ENCODE measurements around the gene KNDC1.
"Not testable (repeated sequence)": the region's sequence is repeated elsewhere in the genome, so short reads cannot be mapped to it uniquely, and the experiment has no call there.

Gene KNDC1

GRCh38 chr10:133231244-133231945 is 71.4 kb downstream of the KNDC1 start:
- ChIA-PET CTCF (no interaction called here), POLR2A (ENCODE audit: low non-redundant PET) (no interaction called here)
- no peak for TF ChIP-seq CTCF (conservative IDR thresholded peaks at IDR 0.05; ENCODE audit: low read depth)
- no peak overlapping the region for H3K27ac ChIP-seq
- DNase-seq (ENCODE audit: low spot score): no peak

DNA sequence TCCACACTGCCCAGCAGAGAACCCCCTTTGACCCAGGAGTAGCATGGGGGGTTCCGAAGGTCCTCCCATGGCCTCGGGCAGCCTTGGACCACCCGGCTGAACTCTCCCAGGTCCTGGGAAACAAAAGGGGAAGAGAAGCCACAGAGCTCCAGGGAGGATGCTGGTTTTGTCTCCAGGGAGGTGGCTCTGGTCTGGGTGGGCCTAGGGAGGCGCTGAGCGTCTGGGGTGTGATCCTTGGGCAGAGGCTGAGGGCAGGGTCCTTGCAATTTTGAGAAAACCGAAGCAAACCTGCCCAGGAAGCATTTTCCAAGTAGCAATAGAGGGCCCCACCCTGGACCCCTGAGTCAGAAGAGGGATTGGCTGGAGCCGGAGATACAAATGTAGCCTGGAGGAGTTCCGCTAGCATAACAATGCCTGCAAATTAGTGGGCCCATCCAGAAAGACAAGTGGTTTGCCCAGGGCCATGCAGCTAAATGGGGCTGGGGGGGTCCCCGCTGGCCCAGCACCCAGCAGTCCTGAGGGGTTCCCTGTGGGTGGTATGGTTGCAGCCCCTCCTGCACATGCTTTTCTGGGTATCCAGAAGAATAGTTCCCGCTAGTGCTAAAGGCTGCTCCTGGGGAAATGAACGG is 72.0 kb downstream of the KNDC1 start:
- ChIA-PET POLR2A (ENCODE audit: low non-redundant PET) (no interaction called here), CTCF (no interaction called here)
- TF ChIP-seq CTCF (conservative IDR thresholded peaks at IDR 0.05; ENCODE audit: low read depth): no peak
- DNase-seq (ENCODE audit: low spot score): no peak
- no peak overlapping the region for H3K27ac ChIP-seq

- DNase-seq (ENCODE audit: low spot score); H3K27ac ChIP-seq; CTCF ChIA-PET: not testable (repeated sequence)
- POLR2A ChIA-PET (ENCODE audit: low non-redundant PET): interaction anchor here (0.6 kb wide), 1 partner anchor 59 kb away, joined by 3 read pairs; no protein-coding TSS in a partner anchor
These were observed 74.8 kb downstream of the KNDC1 start for GRCh38 chr10:133234796-133235195.

GRCh38 chr10:133235265-133235855 is 75.3 kb downstream of the KNDC1 start:
- ChIA-PET POLR2A (ENCODE audit: low non-redundant PET) (no interaction called here), CTCF (interaction anchor here (0.5 kb wide), 1 partner anchor 12 kb away, joined by 5 read pairs; no protein-coding TSS in a partner anchor)
- no peak overlapping the region for H3K27ac ChIP-seq
- no peak for TF ChIP-seq CTCF (conservative IDR thresholded peaks at IDR 0.05; ENCODE audit: low read depth)
- DNase-seq (ENCODE audit: low spot score): no peak

DNA sequence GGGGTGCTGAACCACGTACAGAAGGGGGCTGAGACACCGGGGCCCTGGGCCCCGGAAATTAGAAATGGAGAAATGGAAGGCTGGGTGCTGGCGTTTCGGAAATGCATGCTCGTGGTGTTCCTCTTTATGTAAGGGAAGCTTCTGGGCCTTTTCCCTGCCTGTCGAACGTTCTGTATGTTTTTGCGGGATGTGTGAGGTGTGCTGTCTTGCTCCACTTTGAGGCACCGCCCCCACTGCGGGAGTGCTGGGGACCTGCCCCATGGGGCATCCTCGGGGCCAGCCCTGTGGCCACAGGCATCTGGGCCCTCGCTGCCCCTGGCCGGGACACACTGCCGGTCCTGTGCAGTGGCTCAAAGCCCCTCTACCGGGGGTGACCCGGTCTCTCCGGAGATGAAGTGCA is 75.9 kb downstream of the KNDC1 start:
- TF ChIP-seq CTCF (conservative IDR thresholded peaks at IDR 0.05; ENCODE audit: low read depth): no peak
- POLR2A ChIA-PET (ENCODE audit: low non-redundant PET): no interaction called here
- CTCF ChIA-PET: interaction anchor here (0.5 kb wide), 1 partner anchor 11 kb away, joined by 5 read pairs; no protein-coding TSS in a partner anchor
- no peak overlapping the region for H3K27ac ChIP-seq
- DNase-seq (ENCODE audit: low spot score): no peak

- no peak overlapping the region for H3K27ac ChIP-seq
- no peak for DNase-seq (ENCODE audit: low spot score)
- no peak for TF ChIP-seq CTCF (conservative IDR thresholded peaks at IDR 0.05; ENCODE audit: low read depth)
- CTCF ChIA-PET: interaction anchor here (0.6 kb wide), 1 partner anchor 183 kb away, joined by 3 read pairs; no protein-coding TSS in a partner anchor
- POLR2A ChIA-PET (ENCODE audit: low non-redundant PET): no interaction called here
These were observed 76.6 kb downstream of the KNDC1 start for GRCh38 chr10:133236401-133237240.
